ENCODE measurements around the gene TGM2. TPM values are rescaled to one million over a fixed set of nuclear protein-coding genes. Genes with fewer than 3 reads are reported as not detected.

Gene TGM2
- total and polyA plus RNA-seq, 2 donors (not counting 1 experiment from before 2014, with no cell fraction given), result 2.4 to 60.8 TPM

GRCh38 chr20:38190936-38191371 lies 25.9 kb upstream of the TGM2 start:
- DNase-seq, result no peak
- Histone ChIP-seq H3K4me1 (ENCODE audit: control insufficient read depth in 2 of 2, insufficient read depth in 2 of 2, low read length in 2 of 2) (no peaks in the 10 kb centered on the region), H2AFZ (ENCODE audit: insufficient read depth, low read depth, low read length, poor library complexity, severe bottlenecking) (no peak overlapping the region), H3K4me3 (ENCODE audit: control extremely low read depth in 1 of 5, extremely low read depth in 1 of 5, insufficient read depth in 1 of 5, low read depth in 2 of 5, low read length in 4 of 5) (no peak overlapping the region), H4K20me1 (ENCODE audit: control insufficient read depth, insufficient read depth, low read length, poor library complexity, severe bottlenecking) (no peaks in the 10 kb centered on the region), H3K27me3 (replicated peaks in 1 of 4; ENCODE audit: control extremely low read depth in 1 of 4, control insufficient read depth in 3 of 4, insufficient read depth in 4 of 4, low read length in 3 of 4) (peaks cover 0 to 11% (median 3%) of the 10 kb centered on the region in 4 experiments), H3K9ac (ENCODE audit: low read length) (no peak overlapping the region), H3K79me2 (ENCODE audit: control insufficient read depth, insufficient read depth, low read length) (no peaks in the 10 kb centered on the region), H3K9me3 (ENCODE audit: control extremely low read depth in 1 of 3, control insufficient read depth in 2 of 3, insufficient read depth in 1 of 3, low read length in 2 of 3) (no peaks in the 10 kb centered on the region), H3K36me3 (replicated peaks in 1 of 2; ENCODE audit: control extremely low read depth in 1 of 2, control insufficient read depth in 1 of 2, extremely low read depth in 1 of 2, insufficient read depth in 2 of 2, low read length in 1 of 2) (no peaks in the 10 kb centered on the region), H3K27ac (ENCODE audit: low read length in 2 of 2) (no peak overlapping the region), H3K4me2 (replicated peaks; ENCODE audit: low read depth, low read length, poor library complexity, severe bottlenecking) (no peak overlapping the region)
- H3K27ac Mint-ChIP-seq, result no peak overlapping the region
- H3K4me3 Mint-ChIP-seq, result no peak overlapping the region
- POLR2A ChIA-PET, result no interaction called here
- CTCF ChIA-PET, result no interaction called here
- H3K4me1 Mint-ChIP-seq, result peaks cover 1% of the 10 kb centered on the region
- WGBS (ENCODE audit: insufficient coverage), result 86% methylated on average over 3 of the region's 3 CpGs
- intact Hi-C loops (cut with micrococcal nuclease), result no loop called here
- ATAC-seq (ENCODE audit: low read depth), result no peak
- H3K9me3 Mint-ChIP-seq (ENCODE audit: insufficient read depth), result no peaks in the 10 kb centered on the region
- no peak for TF ChIP-seq CTCF (IDR thresholded peaks at IDR 0.05)
- no peak for TF ChIP-seq EZH2 (IDR thresholded peaks at IDR 0.05; ENCODE audit: borderline replicate concordance, insufficient read depth, low read depth, low read length, poor library complexity, severe bottlenecking)
- peaks cover 21% of the 10 kb centered on the region for H3K27me3 Mint-ChIP-seq

GRCh38 chr20:38190166-38190565 lies 25.1 kb upstream of the TGM2 start:
- Histone ChIP-seq H3K4me1 (ENCODE audit: control insufficient read depth in 2 of 2, insufficient read depth in 2 of 2, low read length in 2 of 2) (no peaks in the 10 kb centered on the region), H3K9ac (ENCODE audit: low read length) (no peak overlapping the region), H3K4me3 (ENCODE audit: control extremely low read depth in 1 of 5, extremely low read depth in 1 of 5, insufficient read depth in 1 of 5, low read depth in 2 of 5, low read length in 4 of 5) (no peak overlapping the region), H3K36me3 (replicated peaks in 1 of 2; ENCODE audit: control extremely low read depth in 1 of 2, control insufficient read depth in 1 of 2, extremely low read depth in 1 of 2, insufficient read depth in 2 of 2, low read length in 1 of 2) (no peaks in the 10 kb centered on the region), H4K20me1 (ENCODE audit: control insufficient read depth, insufficient read depth, low read length, poor library complexity, severe bottlenecking) (no peaks in the 10 kb centered on the region), H3K79me2 (ENCODE audit: control insufficient read depth, insufficient read depth, low read length) (no peaks in the 10 kb centered on the region), H3K27ac (ENCODE audit: low read length in 2 of 2) (no peak overlapping the region), H3K9me3 (ENCODE audit: control extremely low read depth in 1 of 3, control insufficient read depth in 2 of 3, insufficient read depth in 1 of 3, low read length in 2 of 3) (no peaks in the 10 kb centered on the region), H2AFZ (ENCODE audit: insufficient read depth, low read depth, low read length, poor library complexity, severe bottlenecking) (no peak overlapping the region), H3K4me2 (replicated peaks; ENCODE audit: low read depth, low read length, poor library complexity, severe bottlenecking) (no peak overlapping the region), H3K27me3 (replicated peaks in 1 of 4; ENCODE audit: control extremely low read depth in 1 of 4, control insufficient read depth in 3 of 4, insufficient read depth in 4 of 4, low read length in 3 of 4) (peaks cover 0 to 6% (median 1%) of the 10 kb centered on the region in 4 experiments)
- CTCF ChIA-PET, result no interaction called here
- no peaks in the 10 kb centered on the region for H3K9me3 Mint-ChIP-seq (ENCODE audit: insufficient read depth)
- intact Hi-C loops (cut with micrococcal nuclease), result no loop called here
- TF ChIP-seq EZH2 (IDR thresholded peaks at IDR 0.05; ENCODE audit: borderline replicate concordance, insufficient read depth, low read depth, low read length, poor library complexity, severe bottlenecking), result no peak
- TF ChIP-seq CTCF (IDR thresholded peaks at IDR 0.05), result no peak
- H3K27me3 Mint-ChIP-seq, result peaks cover 16% of the 10 kb centered on the region
- no peak overlapping the region for H3K4me3 Mint-ChIP-seq
- DNase-seq, result no peak
- POLR2A ChIA-PET, result no interaction called here
- ATAC-seq (ENCODE audit: low read depth), result no peak
- no peaks in the 10 kb centered on the region for H3K4me1 Mint-ChIP-seq
- H3K27ac Mint-ChIP-seq, result no peak overlapping the region
- WGBS (ENCODE audit: insufficient coverage), result 95% methylated on average over 4 of the region's 6 CpGs
